SU-DHL-6 (cell line): Measurements from ENCODE around the gene PTPRN2.

Experiments
- H2AFZ ChIP-seq: fragments of 200-600 bp; sonication (generic); 2 replicates; pipeline ENCODE4 v1.6.1; 2014; ENCODE audit warnings: low read depth, mild to moderate bottlenecking, moderate library complexity, mixed read lengths, antibody characterized with exemption, low read length; ENCODE audit not compliant: severe bottlenecking
- H3F3A ChIP-seq: fragments of 200-600 bp; shearing (Covaris generic); 2 replicates; pipeline ENCODE4 v1.6.0; 2016; ENCODE audit warnings: antibody characterized with exemption, mild to moderate bottlenecking; ENCODE audit not compliant: insufficient read depth
- H3K27ac ChIP-seq: fragments of 200-600 bp; sonication (generic); 2 replicates; pipeline ENCODE4 v1.5.1; 2016; ENCODE audit warnings: low read depth, mild to moderate bottlenecking, low read length, moderate library complexity, mixed read lengths
- H3K27me3 ChIP-seq: fragments of 200-600 bp; sonication (generic), shearing (Covaris generic); 2 replicates; pipeline ENCODE4 v1.6.0; 2014; ENCODE audit warnings: mild to moderate bottlenecking, low read length
- H3K36me3 ChIP-seq: fragments of 200-600 bp; sonication (generic); 2 replicates; pipeline ENCODE4 v1.6.1; 2014; ENCODE audit warnings: mild to moderate bottlenecking, low read length, mixed read lengths
- H3K4me2 ChIP-seq: fragments of 300-600, 200-600 bp; shearing (Covaris generic), sonication (generic); 2 replicates; pipeline ENCODE4 v1.6.0; 2014; ENCODE audit warnings: low read length, low read depth, mild to moderate bottlenecking; ENCODE audit not compliant: poor library complexity, severe bottlenecking
- H3K4me3 ChIP-seq: fragments of 200-600 bp; sonication (generic); 2 replicates; pipeline ENCODE4 v1.5.1; 2014; ENCODE audit warnings: antibody characterized with exemption, low read length, mild to moderate bottlenecking, mixed read lengths; ENCODE audit not compliant: insufficient read depth, poor library complexity, severe bottlenecking
- H3K79me2 ChIP-seq: fragments of 200-600 bp; sonication (generic); 2 replicates; pipeline ENCODE4 v1.6.1; 2014; ENCODE audit warnings: mild to moderate bottlenecking, low read length, moderate library complexity; ENCODE audit not compliant: insufficient read depth
- H3K9ac ChIP-seq: fragments of 200-600 bp; sonication (generic); 2 replicates; pipeline ENCODE4 v1.7.0; 2014; ENCODE audit warnings: mild to moderate bottlenecking, low read length
- H3K9me2 ChIP-seq: fragments of 200-600 bp; sonication (generic); replicated peaks from 2 replicates; pipeline ENCODE4 v1.6.1; 2014; ENCODE audit warnings: low read length; ENCODE audit not compliant: insufficient read depth
- H3K9me3 ChIP-seq: fragments of 200-600 bp; sonication (generic); 2 replicates; pipeline ENCODE4 v1.6.1; 2014; ENCODE audit warnings: low read length, mixed read lengths; ENCODE audit not compliant: insufficient read depth
- H4K20me1 ChIP-seq: fragments of 200-600 bp; sonication (generic); 2 replicates; pipeline ENCODE4 v1.6.1; 2014; ENCODE audit warnings: low read depth, mild to moderate bottlenecking, antibody characterized with exemption, low read length, moderate library complexity, mixed read lengths
- CTCF ChIP-seq: fragments of 200-600 bp; sonication (generic); IDR thresholded peaks from one replicate; pipeline ENCODE4 v1.5.1; 2017; ENCODE audit warnings: antibody characterized with exemption, mild to moderate bottlenecking, low read length, moderate library complexity; ENCODE audit not compliant: insufficient read depth, poor library complexity, severe bottlenecking
- EZH2phosphoT487 ChIP-seq: fragments of 200-600 bp; sonication (generic), shearing (Covaris generic); conservative IDR thresholded peaks from 2 replicates; pipeline ENCODE4 v1.6.1; 2018; ENCODE audit warnings: mild to moderate bottlenecking, antibody characterized with exemption, low read length, moderate library complexity, mixed read lengths

The PTPRN2 gene

GRCh38 chr7:157499835-157500153 is 1087.8 kb downstream of the PTPRN2 start:
- Histone ChIP-seq H2AFZ (no peak overlapping the region), H3K27ac (no peak overlapping the region), H3F3A (no peaks in the 10 kb centered on the region), H3K79me2 (no peaks in the 10 kb centered on the region), H3K36me3 (no peaks in the 10 kb centered on the region), H3K9ac (no peak overlapping the region), H3K4me3 (no peak overlapping the region), H3K9me2 (no peaks in the 10 kb centered on the region), H4K20me1 (no peaks in the 10 kb centered on the region), H3K4me2 (no peak overlapping the region), H3K27me3 (no peaks in the 10 kb centered on the region), H3K9me3 (no peaks in the 10 kb centered on the region)
- TF ChIP-seq CTCF (no peak), EZH2phosphoT487 (no peak)

- Histone ChIP-seq H3K4me2 (no peak overlapping the region), H2AFZ (no peak overlapping the region), H3K27me3 (no peaks in the 10 kb centered on the region), H3K79me2 (no peaks in the 10 kb centered on the region), H3K36me3 (no peaks in the 10 kb centered on the region), H3K9me2 (no peaks in the 10 kb centered on the region), H3K9ac (no peak overlapping the region), H4K20me1 (no peaks in the 10 kb centered on the region), H3K27ac (no peak overlapping the region), H3K9me3 (no peaks in the 10 kb centered on the region), H3K4me3 (no peak overlapping the region), H3F3A (no peaks in the 10 kb centered on the region)
- no peak for TF ChIP-seq CTCF
- TF ChIP-seq EZH2phosphoT487, result no peak
Observed at GRCh38 chr7:157499121-157499834, 1088.3 kb downstream of the PTPRN2 start.

GRCh38 chr7:157498657-157499056 is 1089.0 kb downstream of the PTPRN2 start:
- no peak for TF ChIP-seq EZH2phosphoT487
- TF ChIP-seq CTCF, result no peak
- no peak overlapping the region for H3K4me3 ChIP-seq
- H4K20me1 ChIP-seq, result no peaks in the 10 kb centered on the region
- no peak overlapping the region for H2AFZ ChIP-seq
- H3K9ac ChIP-seq, result no peak overlapping the region
- H3K79me2 ChIP-seq, result no peaks in the 10 kb centered on the region
- no peaks in the 10 kb centered on the region for H3K9me3 ChIP-seq
- no peaks in the 10 kb centered on the region for H3F3A ChIP-seq
- H3K36me3 ChIP-seq, result no peaks in the 10 kb centered on the region
- H3K27ac ChIP-seq, result no peak overlapping the region
- H3K4me2 ChIP-seq, result no peak overlapping the region
- H3K9me2 ChIP-seq, result no peaks in the 10 kb centered on the region
- no peaks in the 10 kb centered on the region for H3K27me3 ChIP-seq
